ENCODE data around the gene ZNF839.
"Not testable (repeated sequence)": the region's sequence is repeated elsewhere in the genome, so short reads cannot be mapped to it uniquely, and the experiment has no call there.

The ZNF839 gene

GRCh38 chr14:102319351-102320032, at the start of gene ZNF839:
TSS of gene ZNF839 (plus strand) at chr14:102319746. CDS start at chr14:102319766, 20 bp downstream.
- peak; percentile 96 for DNase-seq

- peak; percentile 36 for DNase-seq
These were observed 47.2 kb upstream of the ZNF839 start for GRCh38 chr14:102272392-102272791.

GRCh38 chr14:102275866-102276265, 43.7 kb upstream of the ZNF839 start:
- DNase-seq, result no peak

- DNase-seq, result no peak
These were observed 41.5 kb upstream of the ZNF839 start for GRCh38 chr14:102277874-102278630.

- DNase-seq, result no peak
These were observed 41.0 kb upstream of the ZNF839 start for GRCh38 chr14:102278631-102278935.

- DNase-seq, result no peak
These were observed 40.3 kb upstream of the ZNF839 start for GRCh38 chr14:102279282-102279681.

GRCh38 chr14:102279688-102280348, 39.7 kb upstream of the ZNF839 start:
- DNase-seq, result peak; percentile 23

- DNase-seq, result no peak
These were observed 39.1 kb upstream of the ZNF839 start for GRCh38 chr14:102280376-102280962.

- DNase-seq, result no peak
These were observed 36.6 kb upstream of the ZNF839 start for GRCh38 chr14:102282751-102283465.

GRCh38 chr14:102283631-102284129, 35.9 kb upstream of the ZNF839 start:
- DNase-seq, result no peak

GRCh38 chr14:102285106-102285505, 34.4 kb upstream of the ZNF839 start:
- no peak for DNase-seq

- no peak for DNase-seq
These were observed 31.4 kb upstream of the ZNF839 start for GRCh38 chr14:102288139-102288538.

GRCh38 chr14:102292441-102292840, 27.1 kb upstream of the ZNF839 start:
- no peak for DNase-seq

- no peak for DNase-seq
These were observed 25.8 kb upstream of the ZNF839 start for GRCh38 chr14:102293781-102294180.

GRCh38 chr14:102295270-102295669, 24.3 kb upstream of the ZNF839 start:
- no peak for DNase-seq

GRCh38 chr14:102297436-102298170, 21.9 kb upstream of the ZNF839 start:
- no peak for DNase-seq

- DNase-seq, result not testable (repeated sequence)
These were observed 21.1 kb upstream of the ZNF839 start for GRCh38 chr14:102298303-102299070.

- no peak for DNase-seq
These were observed 15.9 kb upstream of the ZNF839 start for GRCh38 chr14:102303664-102304063.

GRCh38 chr14:102304611-102305506, 14.7 kb upstream of the ZNF839 start, which contains the start of gene MOK:
TSS of gene MOK (minus strand) at chr14:102305164. CDS start at chr14:102304968, 196 bp downstream.
- peak; percentile 98 for DNase-seq

Data from activated CD4-positive, alpha-beta T cell treated with anti-CD3 and anti-CD28 coated beads, Interleukin-10, Interleukin-2, amounts not matched to agents 100 ng/mL and 50 ng/mL, durations not matched to agents 16 hours and 8 hours (primary cell).